ENCODE data around the gene RRAD. TPM values are rescaled to one million over a fixed set of nuclear protein-coding genes. Genes with fewer than 3 reads are reported as not detected.
"Not testable (repeated sequence)": the region's sequence is repeated elsewhere in the genome, so short reads cannot be mapped to it uniquely, and the experiment has no call there.

The RRAD gene
- total RNA-seq, 6 experiments from 2014 or later, result 0.51 to 7.7 (median 3.0) TPM; not detected in 1

DNA sequence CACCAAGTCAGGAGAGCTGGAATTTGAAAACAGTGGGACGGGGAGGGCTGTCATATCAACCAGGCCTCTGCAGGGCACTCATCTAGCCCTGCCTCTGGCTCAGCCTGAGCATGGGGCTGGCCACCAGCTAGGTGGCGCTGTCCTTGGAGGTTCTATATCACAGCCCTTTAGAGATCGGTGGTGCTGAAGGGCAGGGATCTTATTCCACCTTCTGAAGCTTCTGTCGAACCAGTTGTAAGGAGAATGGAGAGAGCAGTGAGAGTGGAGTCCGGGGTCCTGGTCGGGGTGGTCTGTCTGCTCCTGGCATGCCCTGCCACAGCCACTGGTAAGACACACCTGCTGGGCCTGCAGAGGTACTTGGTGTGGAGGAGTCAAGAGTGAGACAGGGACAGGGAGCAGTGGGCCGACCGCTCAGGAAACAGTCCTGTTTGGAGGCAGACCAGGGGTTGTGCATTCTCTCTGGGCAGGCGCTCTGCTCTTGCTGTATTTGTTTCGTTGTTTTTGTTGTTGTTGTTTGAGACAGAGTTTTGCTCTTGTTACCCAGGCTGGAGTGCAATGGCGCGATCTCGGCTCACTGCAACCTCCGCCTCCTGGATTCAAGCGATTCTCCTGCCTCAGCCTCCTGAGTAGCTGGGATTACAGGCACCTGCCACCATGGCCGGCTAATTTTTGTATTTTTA, 35.9 kb upstream of the RRAD start, which contains the start of gene CES3:
Gene CES3 (plus strand): TSS at position 202 of the 680 bp plus-strand sequence. CDS start 42 bp downstream, at position 244.
- Histone ChIP-seq H3K27ac (peak within 1 kb of the TSS in 2 of 3 donors; percentile 46 to 90), H3K4me1 (peaks cover 0 to 44% (median 22%) of the 10 kb centered on the region in 4 donors), H3K4me3 (peak within 1 kb of the TSS in 2 of 3 donors; percentile 40 to 45), H3K36me3 (no peaks in the 10 kb centered on the region), H3K27me3 (no peaks in the 10 kb centered on the region), H3K9me3 (no peaks in the 10 kb centered on the region)
- TF ChIP-seq, protein P1, sequence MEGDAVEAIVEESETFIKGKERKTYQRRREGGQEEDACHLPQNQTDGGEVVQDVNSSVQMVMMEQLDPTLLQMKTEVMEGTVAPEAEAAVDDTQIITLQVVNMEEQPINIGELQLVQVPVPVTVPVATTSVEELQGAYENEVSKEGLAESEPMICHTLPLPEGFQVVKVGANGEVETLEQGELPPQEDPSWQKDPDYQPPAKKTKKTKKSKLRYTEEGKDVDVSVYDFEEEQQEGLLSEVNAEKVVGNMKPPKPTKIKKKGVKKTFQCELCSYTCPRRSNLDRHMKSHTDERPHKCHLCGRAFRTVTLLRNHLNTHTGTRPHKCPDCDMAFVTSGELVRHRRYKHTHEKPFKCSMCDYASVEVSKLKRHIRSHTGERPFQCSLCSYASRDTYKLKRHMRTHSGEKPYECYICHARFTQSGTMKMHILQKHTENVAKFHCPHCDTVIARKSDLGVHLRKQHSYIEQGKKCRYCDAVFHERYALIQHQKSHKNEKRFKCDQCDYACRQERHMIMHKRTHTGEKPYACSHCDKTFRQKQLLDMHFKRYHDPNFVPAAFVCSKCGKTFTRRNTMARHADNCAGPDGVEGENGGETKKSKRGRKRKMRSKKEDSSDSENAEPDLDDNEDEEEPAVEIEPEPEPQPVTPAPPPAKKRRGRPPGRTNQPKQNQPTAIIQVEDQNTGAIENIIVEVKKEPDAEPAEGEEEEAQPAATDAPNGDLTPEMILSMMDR (IDR thresholded peaks at IDR 0.05), result peak; percentile 55 to 74 (median 69)
- no peak for TF ChIP-seq POLR2A (IDR thresholded peaks at IDR 0.05)
- ATAC-seq (peak; percentile 52 to 74 (median 60)), DNase-seq (peak in 2 of 3 donors; percentile 70 to 81)
- intact Hi-C loops (cut with DNase I), result no loop called here
- 34% methylated on average over 10 of the region's 16 CpGs for WGBS (ENCODE audit: insufficient coverage, low coverage, low lambda C conversion rate, missing lambda C conversion rate)

- DNase-seq, result no peak
- Histone ChIP-seq H3K36me3 (no peaks in the 10 kb centered on the region), H3K9me3 (no peaks in the 10 kb centered on the region), H3K27ac (no peak overlapping the region), H3K4me3 (no peak overlapping the region), H3K27me3 (no peaks in the 10 kb centered on the region), H3K4me1 (peaks cover 0 to 51% (median 23%) of the 10 kb centered on the region in 4 donors)
- 80% methylated on average over 1 of the region's 1 CpG for WGBS (ENCODE audit: insufficient coverage, low coverage, low lambda C conversion rate, missing lambda C conversion rate)
- intact Hi-C loops (cut with DNase I), result no loop called here
- no peak for ATAC-seq
- TF ChIP-seq POLR2A (IDR thresholded peaks at IDR 0.05), result no peak
- TF ChIP-seq, protein P1 (IDR thresholded peaks at IDR 0.05), result no peak
Measured at GRCh38 chr16:66960270-66960669, 34.9 kb upstream of the RRAD start.

DNA sequence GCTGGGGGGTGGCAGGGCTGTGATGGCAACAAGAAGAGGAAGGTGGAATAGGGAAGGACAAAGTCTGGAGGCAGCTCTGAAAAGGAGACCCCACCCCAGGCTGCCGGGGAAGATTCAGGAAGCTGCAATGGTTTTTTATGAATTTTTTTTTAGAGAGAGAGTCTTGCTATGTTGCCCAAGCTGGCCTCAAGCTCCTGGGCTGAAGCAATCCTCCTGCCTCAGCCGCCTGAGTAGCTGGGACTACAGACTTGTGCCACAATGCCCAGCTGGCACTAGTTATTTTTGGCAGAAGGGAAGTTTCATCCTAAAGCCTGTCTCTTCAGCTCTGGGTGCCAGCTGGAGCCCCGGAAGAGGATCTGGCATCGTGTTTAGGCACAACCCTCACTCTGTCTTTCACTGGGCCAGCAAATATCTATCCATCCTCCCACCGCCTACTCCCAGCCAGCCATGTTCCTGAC, 34.4 kb upstream of the RRAD start:
- TF ChIP-seq POLR2A (IDR thresholded peaks at IDR 0.05), result no peak
- TF ChIP-seq, protein P1 (IDR thresholded peaks at IDR 0.05), result no peak
- peaks cover 0 to 51% (median 23%) of the 10 kb centered on the region in 4 donors for H3K4me1 ChIP-seq
- H3K4me3 ChIP-seq, result no peak overlapping the region
- intact Hi-C loops (cut with DNase I), result no loop called here
- 67% methylated on average over 1 of the region's 5 CpGs for WGBS (ENCODE audit: insufficient coverage, low coverage, low lambda C conversion rate, missing lambda C conversion rate)
- ATAC-seq (no peak), DNase-seq (no peak)
- H3K9me3 ChIP-seq, result no peaks in the 10 kb centered on the region
- no peaks in the 10 kb centered on the region for H3K27me3 ChIP-seq
- H3K27ac ChIP-seq, result no peak overlapping the region
- H3K36me3 ChIP-seq, result no peaks in the 10 kb centered on the region

DNA sequence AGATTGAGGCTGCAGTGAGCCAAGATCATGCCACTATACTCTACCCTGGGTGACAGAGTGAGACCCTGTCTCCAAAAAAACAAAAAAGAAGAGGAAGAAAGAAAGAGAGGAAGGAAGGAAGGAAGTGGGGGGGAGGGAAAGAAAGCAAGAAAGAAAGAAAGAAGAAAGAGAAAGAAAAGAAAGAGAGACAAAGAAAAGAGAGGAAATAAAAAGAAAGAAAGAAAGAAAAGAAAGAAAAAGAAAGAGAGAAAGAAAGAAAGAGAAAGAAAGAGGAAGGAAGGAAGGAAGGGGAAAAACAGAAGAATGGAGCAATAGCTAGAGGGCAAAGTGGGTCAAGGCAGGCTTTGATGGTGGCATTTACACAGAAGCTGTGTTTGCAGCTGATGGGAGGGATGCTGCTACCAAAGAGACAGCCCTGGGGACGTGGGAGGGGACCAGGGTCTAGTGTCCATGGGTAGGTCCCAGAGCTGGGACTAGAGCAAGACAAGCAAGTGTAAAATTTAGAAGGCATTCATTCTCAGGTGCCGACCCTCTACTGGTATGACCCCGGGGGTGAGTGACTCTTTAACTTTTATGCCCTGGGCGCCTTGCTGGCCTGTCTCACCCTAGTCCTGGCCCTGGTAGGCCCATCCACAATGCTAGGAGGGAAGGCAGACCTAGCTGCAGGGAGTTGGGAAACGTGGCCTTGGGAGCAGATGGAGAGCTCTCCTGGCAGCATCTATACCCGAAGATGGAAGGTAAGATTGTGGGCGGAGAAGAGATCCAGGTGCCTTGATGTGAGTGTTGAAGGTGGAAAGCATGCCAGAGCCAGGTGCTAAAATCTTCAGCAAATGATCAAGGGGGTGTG, 33.7 kb upstream of the RRAD start:
- ATAC-seq, result no peak
- H3K9me3 ChIP-seq, result no peaks in the 10 kb centered on the region
- 84% methylated on average over 3 of the region's 7 CpGs for WGBS (ENCODE audit: insufficient coverage, low coverage, low lambda C conversion rate, missing lambda C conversion rate)
- no peak for DNase-seq
- peaks cover 0 to 45% (median 22%) of the 10 kb centered on the region in 4 donors for H3K4me1 ChIP-seq
- H3K27me3 ChIP-seq, result no peaks in the 10 kb centered on the region
- TF ChIP-seq, protein P1 (IDR thresholded peaks at IDR 0.05), result no peak
- no peak for TF ChIP-seq POLR2A (IDR thresholded peaks at IDR 0.05)
- no peak overlapping the region for H3K27ac ChIP-seq
- H3K36me3 ChIP-seq, result no peaks in the 10 kb centered on the region
- no peak overlapping the region for H3K4me3 ChIP-seq
- intact Hi-C loops (cut with DNase I), result no loop called here

- DNase-seq, result peak in 1 of 3 donors; percentile 35
- H3K36me3 ChIP-seq; H3K4me3 ChIP-seq; intact Hi-C loops (cut with DNase I); H3K9me3 ChIP-seq; H3K27me3 ChIP-seq: not testable (repeated sequence)
- Histone ChIP-seq H3K4me1 (peaks cover 0 to 22% (median 11%) of the 10 kb centered on the region in 4 donors), H3K27ac (peak overlapping the region in 2 of 3 donors; percentile 70 to 73)
- no CpG with 5 or more reads among the region's 1 CpG for WGBS (ENCODE audit: insufficient coverage, low coverage, low lambda C conversion rate, missing lambda C conversion rate)
- peak in 1 of 4 donors; percentile 7 for ATAC-seq
Measured at GRCh38 chr16:66956154-66956457, 30.8 kb upstream of the RRAD start.

DNA sequence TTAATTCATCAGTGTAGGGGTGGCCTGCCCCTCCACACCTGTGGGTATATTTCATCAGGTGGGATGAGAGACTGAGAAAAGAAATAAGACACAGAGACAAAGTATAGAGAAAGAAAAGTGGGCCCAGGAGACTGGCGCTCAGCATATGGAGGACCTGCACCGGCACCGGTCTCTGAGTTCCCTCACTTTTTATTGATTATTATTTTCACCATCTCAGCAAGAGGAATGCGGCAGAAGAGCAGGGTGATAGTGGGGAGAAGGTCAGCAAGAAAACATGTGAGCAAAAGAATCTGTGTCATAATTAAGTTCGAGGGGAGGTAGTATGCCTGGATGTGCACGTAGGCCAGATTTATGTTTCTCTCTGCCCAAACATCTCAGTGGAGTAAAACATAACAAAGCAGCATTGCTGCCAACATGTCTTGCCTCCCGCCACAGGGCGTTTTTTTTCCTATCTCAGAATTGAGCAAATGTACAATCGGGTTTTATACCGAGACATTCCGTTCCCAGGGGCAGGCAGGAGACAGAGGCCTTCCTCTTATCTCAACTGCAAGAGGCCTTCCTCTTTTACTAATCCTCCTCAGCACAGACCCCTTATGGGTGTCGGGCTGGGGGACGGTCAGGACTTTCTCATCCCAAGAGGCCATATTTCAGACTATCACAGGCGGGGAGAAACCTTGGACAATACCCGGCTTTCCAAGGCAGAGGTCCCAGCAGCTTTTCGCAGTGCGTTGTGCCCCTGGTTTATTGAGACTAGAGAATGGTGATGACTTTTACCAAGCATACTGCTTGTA, 30.2 kb upstream of the RRAD start:
- ATAC-seq; H3K36me3 ChIP-seq; H3K9me3 ChIP-seq; H3K4me3 ChIP-seq; intact Hi-C loops (cut with DNase I); H3K27me3 ChIP-seq: not testable (repeated sequence)
- Histone ChIP-seq H3K4me1 (peaks cover 0 to 22% (median 11%) of the 10 kb centered on the region in 4 donors), H3K27ac (peak overlapping the region; percentile 57 to 73 (median 70))
- 33% methylated on average over 17 of the region's 17 CpGs for WGBS (ENCODE audit: insufficient coverage, low coverage, low lambda C conversion rate, missing lambda C conversion rate)
- peak in 1 of 3 donors; percentile 27 for DNase-seq
